ENCODE measurements around the gene NFIB.

The NFIB gene

GRCh38 chr9:14066032-14066431 is 247.9 kb downstream of the NFIB start:
- no peak overlapping the region for H3K4me3 Mint-ChIP-seq

GRCh38 chr9:14064940-14065339 is 249.0 kb downstream of the NFIB start:
- peak overlapping the region in 2 of 3 experiments; percentile 46 to 95 for H3K27ac Mint-ChIP-seq
- no peaks in the 10 kb centered on the region for H3K36me3 Mint-ChIP-seq (ENCODE audit: low read depth)
- TF ChIP-seq, protein P1, sequence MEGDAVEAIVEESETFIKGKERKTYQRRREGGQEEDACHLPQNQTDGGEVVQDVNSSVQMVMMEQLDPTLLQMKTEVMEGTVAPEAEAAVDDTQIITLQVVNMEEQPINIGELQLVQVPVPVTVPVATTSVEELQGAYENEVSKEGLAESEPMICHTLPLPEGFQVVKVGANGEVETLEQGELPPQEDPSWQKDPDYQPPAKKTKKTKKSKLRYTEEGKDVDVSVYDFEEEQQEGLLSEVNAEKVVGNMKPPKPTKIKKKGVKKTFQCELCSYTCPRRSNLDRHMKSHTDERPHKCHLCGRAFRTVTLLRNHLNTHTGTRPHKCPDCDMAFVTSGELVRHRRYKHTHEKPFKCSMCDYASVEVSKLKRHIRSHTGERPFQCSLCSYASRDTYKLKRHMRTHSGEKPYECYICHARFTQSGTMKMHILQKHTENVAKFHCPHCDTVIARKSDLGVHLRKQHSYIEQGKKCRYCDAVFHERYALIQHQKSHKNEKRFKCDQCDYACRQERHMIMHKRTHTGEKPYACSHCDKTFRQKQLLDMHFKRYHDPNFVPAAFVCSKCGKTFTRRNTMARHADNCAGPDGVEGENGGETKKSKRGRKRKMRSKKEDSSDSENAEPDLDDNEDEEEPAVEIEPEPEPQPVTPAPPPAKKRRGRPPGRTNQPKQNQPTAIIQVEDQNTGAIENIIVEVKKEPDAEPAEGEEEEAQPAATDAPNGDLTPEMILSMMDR (IDR thresholded peaks at IDR 0.05; ENCODE audit: unreplicated experiment in 3 of 3) = no peak
- H3K27me3 Mint-ChIP-seq (ENCODE audit: low read depth) = no peaks in the 10 kb centered on the region
- no peak overlapping the region for H3K4me3 Mint-ChIP-seq
- peaks cover 48% of the 10 kb centered on the region for H3K4me1 Mint-ChIP-seq
- H3K9me3 Mint-ChIP-seq = peaks cover 6% of the 10 kb centered on the region

More at GRCh38 chr9:14066032-14066431, 247.9 kb downstream of the NFIB start:
- Mint-ChIP-seq H3K4me1 (peaks cover 37% of the 10 kb centered on the region), H3K27ac (peak overlapping the region in 1 of 3 experiments; percentile 95), H3K9me3 (peaks cover 6% of the 10 kb centered on the region), H3K27me3 (ENCODE audit: low read depth) (no peaks in the 10 kb centered on the region), H3K36me3 (ENCODE audit: low read depth) (no peaks in the 10 kb centered on the region)
- TF ChIP-seq, protein P1 (IDR thresholded peaks at IDR 0.05; ENCODE audit: unreplicated experiment in 3 of 3) = no peak

- TF ChIP-seq, protein P1 (IDR thresholded peaks at IDR 0.05; ENCODE audit: unreplicated experiment in 3 of 3) = no peak
- no peak overlapping the region for H3K4me3 Mint-ChIP-seq
- peak overlapping the region; percentile 87 to 98 (median 95) for H3K27ac Mint-ChIP-seq
- H3K27me3 Mint-ChIP-seq (ENCODE audit: low read depth) = no peaks in the 10 kb centered on the region
- H3K9me3 Mint-ChIP-seq = peaks cover 6% of the 10 kb centered on the region
- peaks cover 60% of the 10 kb centered on the region for H3K4me1 Mint-ChIP-seq
- no peaks in the 10 kb centered on the region for H3K36me3 Mint-ChIP-seq (ENCODE audit: low read depth)
Measured at GRCh38 chr9:14063756-14064155, 250.2 kb downstream of the NFIB start.

DNA sequence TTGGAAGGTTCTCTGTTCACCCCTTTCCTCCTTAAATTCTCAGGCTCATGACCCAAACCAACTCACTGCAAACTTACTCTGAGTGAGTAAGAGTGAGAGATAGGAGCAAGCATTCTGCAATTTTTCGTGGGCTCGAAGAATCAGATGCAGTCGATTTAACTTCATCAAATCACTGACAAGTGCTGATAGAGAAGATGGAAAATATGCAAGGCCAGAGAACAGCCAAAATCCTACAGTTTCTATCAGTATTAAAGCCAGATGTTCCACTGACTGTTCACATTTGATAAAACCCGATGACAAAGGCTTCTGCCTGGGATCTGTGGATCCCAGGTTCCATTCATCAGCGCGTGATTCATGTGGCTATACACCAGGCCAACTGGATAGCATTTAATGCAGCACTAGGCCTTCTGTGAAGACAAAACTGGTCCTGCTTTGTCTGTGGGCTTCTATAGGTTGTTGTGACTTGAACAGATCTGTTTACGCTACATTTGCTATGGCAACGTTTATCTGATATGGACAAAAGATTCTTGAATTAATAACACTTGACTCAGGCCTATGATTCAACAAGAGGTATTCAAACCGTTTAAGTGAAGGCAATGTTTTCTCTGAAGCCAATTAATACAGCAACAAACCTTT is 251.2 kb downstream of the NFIB start:
- Mint-ChIP-seq H3K9me3 (peaks cover 6% of the 10 kb centered on the region), H3K27me3 (ENCODE audit: low read depth) (no peaks in the 10 kb centered on the region), H3K27ac (peak overlapping the region; percentile 87 to 98 (median 95)), H3K4me3 (peak overlapping the region in 1 of 3 experiments; percentile 32), H3K36me3 (ENCODE audit: low read depth) (no peaks in the 10 kb centered on the region), H3K4me1 (peaks cover 66% of the 10 kb centered on the region)
- TF ChIP-seq, protein P1 (IDR thresholded peaks at IDR 0.05; ENCODE audit: unreplicated experiment in 3 of 3) = no peak

GRCh38 chr9:14061936-14062585 is 251.9 kb downstream of the NFIB start:
- TF ChIP-seq, protein P1 (IDR thresholded peaks at IDR 0.05; ENCODE audit: unreplicated experiment in 3 of 3) = no peak
- Mint-ChIP-seq H3K4me1 (peaks cover 73% of the 10 kb centered on the region), H3K27me3 (ENCODE audit: low read depth) (no peaks in the 10 kb centered on the region), H3K4me3 (peak overlapping the region in 1 of 3 experiments; percentile 27), H3K36me3 (ENCODE audit: low read depth) (no peaks in the 10 kb centered on the region), H3K9me3 (peaks cover 6% of the 10 kb centered on the region), H3K27ac (peak overlapping the region; percentile 87 to 98 (median 95))
